Esophagus squamous epithelium (tissue), 4 donors: ENCODE data around the gene MINDY4B.

ENCODE experiments used
- POLR2A ChIP-seq, 4 donors: fragments of 450-650 bp; IDR thresholded peaks; one replicate each; pipeline ENCODE4 v1.6.1; 2017; ENCODE audit warnings: antibody characterized with exemption in 4 of 4, mild to moderate bottlenecking in 4 of 4, moderate library complexity in 3 of 4
- TF ChIP-seq, protein P1 (sequence below), 6 experiments: fragments of 450-650 bp in 4 of 6; fragments of 200-600 bp in 2 of 6; sonication (generic) in 2 of 6; IDR thresholded peaks; one replicate each; pipeline ENCODE4 v1.5.1; 2016 to 2019; ENCODE audit warnings: antibody characterized with exemption in 6 of 6, mild to moderate bottlenecking in 4 of 6, moderate library complexity in 4 of 6

DNA sequence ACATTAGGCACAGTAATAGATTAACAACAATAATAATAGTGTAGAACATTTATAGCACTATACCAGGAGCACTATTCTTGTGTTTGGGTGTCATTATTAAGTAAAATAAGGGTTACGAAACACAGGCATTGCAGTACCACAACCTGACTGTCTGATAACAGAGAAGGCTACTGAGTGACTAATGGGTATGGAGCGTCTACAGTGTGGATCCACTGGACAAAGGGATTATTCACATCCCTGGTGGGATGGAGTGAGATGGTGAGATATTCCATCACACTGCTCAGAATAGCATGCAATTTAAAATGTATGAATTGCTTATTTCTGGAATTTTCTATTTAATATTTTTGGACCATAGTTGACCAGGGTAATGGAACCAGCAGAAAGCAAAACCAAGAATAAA is 18.2 kb downstream of the MINDY4B start:
- TF ChIP-seq, protein P1, sequence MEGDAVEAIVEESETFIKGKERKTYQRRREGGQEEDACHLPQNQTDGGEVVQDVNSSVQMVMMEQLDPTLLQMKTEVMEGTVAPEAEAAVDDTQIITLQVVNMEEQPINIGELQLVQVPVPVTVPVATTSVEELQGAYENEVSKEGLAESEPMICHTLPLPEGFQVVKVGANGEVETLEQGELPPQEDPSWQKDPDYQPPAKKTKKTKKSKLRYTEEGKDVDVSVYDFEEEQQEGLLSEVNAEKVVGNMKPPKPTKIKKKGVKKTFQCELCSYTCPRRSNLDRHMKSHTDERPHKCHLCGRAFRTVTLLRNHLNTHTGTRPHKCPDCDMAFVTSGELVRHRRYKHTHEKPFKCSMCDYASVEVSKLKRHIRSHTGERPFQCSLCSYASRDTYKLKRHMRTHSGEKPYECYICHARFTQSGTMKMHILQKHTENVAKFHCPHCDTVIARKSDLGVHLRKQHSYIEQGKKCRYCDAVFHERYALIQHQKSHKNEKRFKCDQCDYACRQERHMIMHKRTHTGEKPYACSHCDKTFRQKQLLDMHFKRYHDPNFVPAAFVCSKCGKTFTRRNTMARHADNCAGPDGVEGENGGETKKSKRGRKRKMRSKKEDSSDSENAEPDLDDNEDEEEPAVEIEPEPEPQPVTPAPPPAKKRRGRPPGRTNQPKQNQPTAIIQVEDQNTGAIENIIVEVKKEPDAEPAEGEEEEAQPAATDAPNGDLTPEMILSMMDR (IDR thresholded peaks at IDR 0.05), result no peak
- TF ChIP-seq POLR2A (IDR thresholded peaks at IDR 0.05), result no peak
